Posterior cingulate gyrus (tissue), 11 donors: ENCODE data around the gene ANKRD22.
A peak's percentile ranks its signal among the peaks of the same experiment; 100 is the strongest.

Source experiments
- DNase-seq, 10 donors: peaks; one replicate each; pipeline versions ENCODE4 v3.0.0 to v3.0.0-alpha.2; 2020 to 2021; ENCODE audit warnings: mixed read lengths in 3 of 10
- intact Hi-C: fragments of 100-400 bp; cut with DNase I; formaldehyde crosslinking; loops from one replicate; pipeline ENCODE4 v1.15.1; 2023

The ANKRD22 gene

GRCh38 chr10:88803641-88804040 is 48.0 kb downstream of the ANKRD22 start:
- DNase-seq: no peak
- intact Hi-C loops: no loop called here

- intact Hi-C loops: no loop called here
- DNase-seq: no peak
Observed at GRCh38 chr10:88802523-88803285, 48.9 kb downstream of the ANKRD22 start, which contains the start of gene LIPM. TSS of gene LIPM (plus strand) at chr10:88802730. CDS start at chr10:88802897, 167 bp downstream.

- intact Hi-C loops: no loop called here
- DNase-seq: no peak
Observed at GRCh38 chr10:88800152-88801125, 51.2 kb downstream of the ANKRD22 start.

- intact Hi-C loops: no loop called here
- DNase-seq: no peak
Observed at GRCh38 chr10:88794731-88795130, 56.9 kb downstream of the ANKRD22 start.

GRCh38 chr10:88793712-88794299 is 57.8 kb downstream of the ANKRD22 start:
- no peak for DNase-seq
- intact Hi-C loops: no loop called here

- intact Hi-C loops: no loop called here
- DNase-seq: peak in 6 of 10 donors; percentile 5 to 81 (median 19)
Observed at GRCh38 chr10:88792661-88793060, 59.0 kb downstream of the ANKRD22 start.

- DNase-seq: no peak
- intact Hi-C loops: no loop called here
Observed at GRCh38 chr10:88791924-88792323, 59.7 kb downstream of the ANKRD22 start.

- DNase-seq: no peak
- intact Hi-C loops: no loop called here
Observed at GRCh38 chr10:88788924-88789323, 62.7 kb downstream of the ANKRD22 start.

GRCh38 chr10:88787463-88787862 is 64.2 kb downstream of the ANKRD22 start:
- intact Hi-C loops: no loop called here
- DNase-seq: no peak

GRCh38 chr10:88786032-88786770 is 65.4 kb downstream of the ANKRD22 start:
- intact Hi-C loops: no loop called here
- DNase-seq: no peak

GRCh38 chr10:88783724-88784123 is 67.9 kb downstream of the ANKRD22 start:
- DNase-seq: no peak
- intact Hi-C loops: no loop called here

GRCh38 chr10:88782222-88782621 is 69.4 kb downstream of the ANKRD22 start:
- no peak for DNase-seq
- intact Hi-C loops: no loop called here

- no peak for DNase-seq
- intact Hi-C loops: no loop called here
Observed at GRCh38 chr10:88781206-88781605, 70.4 kb downstream of the ANKRD22 start.
